Astrocyte (in vitro differentiated cells and primary cell): ENCODE results near the gene SIAH2.

Experiments used
- CTCF ChIP-seq: IDR thresholded peaks from 2 replicates; pipeline ENCODE4 v1.5.1; 2011; ENCODE audit warnings: low read depth, mild to moderate bottlenecking, inconsistent platforms, low read length, moderate library complexity; ENCODE audit not compliant: insufficient read depth
- EZH2 ChIP-seq: IDR thresholded peaks from 2 replicates; pipeline ENCODE4 v1.6.1; 2012; ENCODE audit warnings: mild to moderate bottlenecking, low read length, inconsistent platforms; ENCODE audit not compliant: insufficient read depth

GRCh38 chr3:150775001-150775599, 12.1 kb upstream of the SIAH2 start:
- no peak for TF ChIP-seq EZH2
- TF ChIP-seq CTCF: no peak
